GM23338 (cell line): Measurements from ENCODE around the gene TGM2. TPM values are rescaled to one million over a fixed set of nuclear protein-coding genes. Genes with fewer than 3 reads are reported as not detected.

Experiments used
- ATAC-seq: fragments of 200-7000 bp; cut with Tn5 transposase; 3 replicates; pipeline ENCODE4 v1.9.1; 2020
- DNase-seq: peaks from one replicate; pipeline ENCODE4 v3.0.0-alpha.2; 2015; ENCODE audit warnings: low spot score
- H2AFZ ChIP-seq: fragments of 200-600 bp; sonication (generic); 2 replicates; pipeline ENCODE4 v1.8.0; 2016; ENCODE audit warnings: antibody characterized with exemption, mild to moderate bottlenecking, moderate library complexity
- H3F3A ChIP-seq: fragments of 200-600 bp; sonication (generic); replicated peaks from 2 replicates; pipeline ENCODE4 v1.8.0; 2017; ENCODE audit warnings: antibody characterized with exemption, mixed run types, low read depth
- H3K27ac ChIP-seq: fragments of 200-600 bp; sonication (generic); 2 replicates; pipeline ENCODE4 v1.6.1; 2016; ENCODE audit warnings: low read depth
- H3K27me3 ChIP-seq: fragments of 200-600 bp; sonication (generic); 2 replicates; pipeline ENCODE4 v1.8.0; 2016; ENCODE audit warnings: mild to moderate bottlenecking, mixed run types, moderate library complexity; ENCODE audit not compliant: insufficient read depth
- H3K36me3 ChIP-seq: fragments of 200-600 bp; sonication (generic); 2 replicates; pipeline ENCODE4 v1.8.0; 2016; ENCODE audit warnings: mild to moderate bottlenecking; ENCODE audit not compliant: insufficient read depth
- H3K4me1 ChIP-seq: fragments of 200-600 bp; sonication (generic); 2 replicates; pipeline ENCODE4 v1.8.0; 2016; ENCODE audit warnings: mild to moderate bottlenecking, moderate library complexity; ENCODE audit not compliant: insufficient read depth
- H3K4me2 ChIP-seq: fragments of 200-600 bp; sonication (generic); 2 replicates; pipeline ENCODE4 v1.7.1; 2017; ENCODE audit warnings: mixed run types
- H3K4me3 ChIP-seq: fragments of 200-600 bp; sonication (generic); 2 replicates; pipeline ENCODE4 v1.6.1; 2016; ENCODE audit warnings: mixed run types
- H3K79me2 ChIP-seq: fragments of 200-600 bp; sonication (generic); replicated peaks from 2 replicates; pipeline ENCODE4 v1.8.0; 2017; ENCODE audit warnings: mild to moderate bottlenecking; ENCODE audit not compliant: insufficient read depth
- H3K9me2 ChIP-seq: fragments of 200-600 bp; sonication (generic); 2 replicates; pipeline ENCODE4 v1.8.0; 2017; ENCODE audit not compliant: insufficient read depth
- H4K20me1 ChIP-seq: fragments of 200-600 bp; sonication (generic); replicated peaks from 2 replicates; pipeline ENCODE4 v1.8.0; 2017; ENCODE audit warnings: mild to moderate bottlenecking; ENCODE audit not compliant: insufficient read depth
- H3K27ac Mint-ChIP-seq: 2 replicates; pipeline ENCODE4 v1.8.0; 2020; ENCODE audit warnings: inconsistent platforms, mild to moderate bottlenecking, moderate library complexity, mixed read lengths
- H3K27me3 Mint-ChIP-seq: 3 replicates; pipeline ENCODE4 v1.8.0; 2022; ENCODE audit warnings: low read depth, mild to moderate bottlenecking, moderate library complexity, mixed read lengths, inconsistent platforms; ENCODE audit not compliant: insufficient read depth, poor library complexity
- H3K36me3 Mint-ChIP-seq: 3 replicates; pipeline ENCODE4 v1.8.0; 2021; ENCODE audit warnings: low read depth, mild to moderate bottlenecking, inconsistent platforms, moderate library complexity, mixed read lengths
- H3K4me1 Mint-ChIP-seq: 3 replicates; pipeline ENCODE4 v1.8.0; 2020; ENCODE audit warnings: mild to moderate bottlenecking, inconsistent platforms, mixed read lengths
- H3K4me3 Mint-ChIP-seq: 3 replicates; pipeline ENCODE4 v1.8.0; 2021; ENCODE audit warnings: moderate library complexity, mild to moderate bottlenecking, inconsistent platforms, mixed read lengths
- H3K9me3 Mint-ChIP-seq: 3 replicates; pipeline ENCODE4 v1.8.0; 2020; ENCODE audit warnings: moderate library complexity, mild to moderate bottlenecking, inconsistent platforms, mixed read lengths
- CREB1 ChIP-seq: fragments of 250-450 bp; sonication (Bioruptor Pico); IDR thresholded peaks from 2 replicates; pipeline ENCODE4 v1.5.0; 2020; ENCODE audit warnings: low read depth, mild to moderate bottlenecking, moderate library complexity
- EZH2phosphoT487 ChIP-seq: fragments of 200-600 bp; sonication (generic); IDR thresholded peaks from one replicate; pipeline ENCODE4 v1.8.1; 2018; ENCODE audit warnings: antibody characterized with exemption; ENCODE audit not compliant: unreplicated experiment
- JUNB ChIP-seq: IDR thresholded peaks from one replicate; pipeline ENCODE4 v1.6.1; 2016; ENCODE audit warnings: antibody characterized with exemption; ENCODE audit not compliant: unreplicated experiment
- ZNF114 ChIP-seq: fragments of 250-450 bp; sonication (Bioruptor Pico); IDR thresholded peaks from 2 replicates; pipeline ENCODE4 v1.5.0; 2020; ENCODE audit warnings: mild to moderate bottlenecking, moderate library complexity
- ZNF331 ChIP-seq: fragments of 250-450 bp; sonication (Bioruptor Pico); IDR thresholded peaks from 2 replicates; pipeline ENCODE4 v1.5.0; 2020; ENCODE audit warnings: low read depth, mild to moderate bottlenecking, moderate library complexity
- polyA plus RNA-seq: library from polyadenylated mRNA; unstranded; fragments of >200 nt; fragmentation: Nextera tagmentation; extraction: Ambion mirVana; gene quantifications from 2 replicates; pipeline ENCODE4 v1.2.1, GENCODE V29; 2016
- total RNA-seq: library from RNA; depleted of rRNA; stranded (reverse); fragments of >200 nt; shearing (Covaris generic); gene quantifications from 2 replicates; pipeline ENCODE4 v1.2.3, GENCODE V29; 2014
- TF ChIP-seq, protein P1 (sequence below): fragments of 250-450 bp; sonication (Bioruptor Pico); IDR thresholded peaks from 2 replicates; pipeline ENCODE4 v1.5.0; 2020; ENCODE audit warnings: mild to moderate bottlenecking, moderate library complexity
- TF ChIP-seq, protein P2 (sequence below): IDR thresholded peaks from 2 replicates; pipeline ENCODE4 v1.6.1; 2016; ENCODE audit warnings: antibody characterized with exemption
- TF ChIP-seq, protein P3 (sequence below), 2 experiments: fragments of 200-600 bp in 1 of 2; sonication (generic) in 1 of 2; conservative IDR thresholded peaks; 2 replicates each; pipeline versions ENCODE4 v1.5.1 to v1.6.1; 2016 to 2017; ENCODE audit warnings: antibody characterized with exemption in 2 of 2, low read depth in 2 of 2, mild to moderate bottlenecking in 2 of 2, moderate library complexity in 1 of 2
- TF ChIP-seq, protein P4 (sequence below): IDR thresholded peaks from one replicate; pipeline ENCODE4 v1.6.1; 2018; ENCODE audit warnings: antibody characterized with exemption; ENCODE audit not compliant: unreplicated experiment

TGM2 gene
- total and polyA plus RNA-seq, 2 experiments from 2014 or later = 0.45 to 1.0 TPM

DNA sequence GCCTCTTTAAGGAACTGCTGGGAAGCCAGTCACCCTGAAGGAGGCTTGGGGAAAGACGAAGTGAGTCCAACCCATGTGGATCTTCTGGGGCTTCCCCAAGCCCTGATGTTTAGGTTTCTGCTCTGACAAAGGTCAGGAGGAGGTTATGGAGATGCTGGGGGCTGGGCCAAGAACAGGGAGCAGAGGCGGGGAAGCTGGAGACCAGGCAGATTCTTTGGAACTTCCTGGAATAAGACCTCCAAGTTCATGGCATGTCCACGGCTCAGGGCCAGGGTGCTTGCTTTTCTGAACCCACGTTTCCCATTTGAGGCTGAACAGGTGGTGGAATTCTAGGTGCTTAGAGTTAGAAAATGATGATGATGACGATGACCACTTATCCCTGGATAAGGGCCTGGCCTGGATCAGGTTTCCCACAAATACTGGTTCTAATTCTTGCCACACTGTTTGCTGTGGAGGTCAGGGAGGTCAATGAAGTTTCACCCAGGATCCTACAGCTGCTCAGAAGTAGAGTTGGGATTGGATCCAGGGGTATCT lies 30.0 kb upstream of the TGM2 start:
- Histone ChIP-seq H3K4me2 (no peak overlapping the region), H2AFZ (no peak overlapping the region), H3K9me2 (no peaks in the 10 kb centered on the region), H3K27ac (no peak overlapping the region), H3K36me3 (no peaks in the 10 kb centered on the region), H3K27me3 (no peaks in the 10 kb centered on the region), H4K20me1 (no peaks in the 10 kb centered on the region), H3K79me2 (no peaks in the 10 kb centered on the region), H3K4me3 (no peak overlapping the region), H3K4me1 (peaks cover 4% of the 10 kb centered on the region), H3F3A (no peaks in the 10 kb centered on the region)
- no peak overlapping the region for H3K27ac Mint-ChIP-seq
- ATAC-seq (no peak), DNase-seq (no peak)
- no peak for TF ChIP-seq CREB1 (CRISPR knock-in tag)
- no peak for TF ChIP-seq JUNB
- TF ChIP-seq ZNF331 (CRISPR knock-in tag) = no peak
- TF ChIP-seq, protein P1, sequence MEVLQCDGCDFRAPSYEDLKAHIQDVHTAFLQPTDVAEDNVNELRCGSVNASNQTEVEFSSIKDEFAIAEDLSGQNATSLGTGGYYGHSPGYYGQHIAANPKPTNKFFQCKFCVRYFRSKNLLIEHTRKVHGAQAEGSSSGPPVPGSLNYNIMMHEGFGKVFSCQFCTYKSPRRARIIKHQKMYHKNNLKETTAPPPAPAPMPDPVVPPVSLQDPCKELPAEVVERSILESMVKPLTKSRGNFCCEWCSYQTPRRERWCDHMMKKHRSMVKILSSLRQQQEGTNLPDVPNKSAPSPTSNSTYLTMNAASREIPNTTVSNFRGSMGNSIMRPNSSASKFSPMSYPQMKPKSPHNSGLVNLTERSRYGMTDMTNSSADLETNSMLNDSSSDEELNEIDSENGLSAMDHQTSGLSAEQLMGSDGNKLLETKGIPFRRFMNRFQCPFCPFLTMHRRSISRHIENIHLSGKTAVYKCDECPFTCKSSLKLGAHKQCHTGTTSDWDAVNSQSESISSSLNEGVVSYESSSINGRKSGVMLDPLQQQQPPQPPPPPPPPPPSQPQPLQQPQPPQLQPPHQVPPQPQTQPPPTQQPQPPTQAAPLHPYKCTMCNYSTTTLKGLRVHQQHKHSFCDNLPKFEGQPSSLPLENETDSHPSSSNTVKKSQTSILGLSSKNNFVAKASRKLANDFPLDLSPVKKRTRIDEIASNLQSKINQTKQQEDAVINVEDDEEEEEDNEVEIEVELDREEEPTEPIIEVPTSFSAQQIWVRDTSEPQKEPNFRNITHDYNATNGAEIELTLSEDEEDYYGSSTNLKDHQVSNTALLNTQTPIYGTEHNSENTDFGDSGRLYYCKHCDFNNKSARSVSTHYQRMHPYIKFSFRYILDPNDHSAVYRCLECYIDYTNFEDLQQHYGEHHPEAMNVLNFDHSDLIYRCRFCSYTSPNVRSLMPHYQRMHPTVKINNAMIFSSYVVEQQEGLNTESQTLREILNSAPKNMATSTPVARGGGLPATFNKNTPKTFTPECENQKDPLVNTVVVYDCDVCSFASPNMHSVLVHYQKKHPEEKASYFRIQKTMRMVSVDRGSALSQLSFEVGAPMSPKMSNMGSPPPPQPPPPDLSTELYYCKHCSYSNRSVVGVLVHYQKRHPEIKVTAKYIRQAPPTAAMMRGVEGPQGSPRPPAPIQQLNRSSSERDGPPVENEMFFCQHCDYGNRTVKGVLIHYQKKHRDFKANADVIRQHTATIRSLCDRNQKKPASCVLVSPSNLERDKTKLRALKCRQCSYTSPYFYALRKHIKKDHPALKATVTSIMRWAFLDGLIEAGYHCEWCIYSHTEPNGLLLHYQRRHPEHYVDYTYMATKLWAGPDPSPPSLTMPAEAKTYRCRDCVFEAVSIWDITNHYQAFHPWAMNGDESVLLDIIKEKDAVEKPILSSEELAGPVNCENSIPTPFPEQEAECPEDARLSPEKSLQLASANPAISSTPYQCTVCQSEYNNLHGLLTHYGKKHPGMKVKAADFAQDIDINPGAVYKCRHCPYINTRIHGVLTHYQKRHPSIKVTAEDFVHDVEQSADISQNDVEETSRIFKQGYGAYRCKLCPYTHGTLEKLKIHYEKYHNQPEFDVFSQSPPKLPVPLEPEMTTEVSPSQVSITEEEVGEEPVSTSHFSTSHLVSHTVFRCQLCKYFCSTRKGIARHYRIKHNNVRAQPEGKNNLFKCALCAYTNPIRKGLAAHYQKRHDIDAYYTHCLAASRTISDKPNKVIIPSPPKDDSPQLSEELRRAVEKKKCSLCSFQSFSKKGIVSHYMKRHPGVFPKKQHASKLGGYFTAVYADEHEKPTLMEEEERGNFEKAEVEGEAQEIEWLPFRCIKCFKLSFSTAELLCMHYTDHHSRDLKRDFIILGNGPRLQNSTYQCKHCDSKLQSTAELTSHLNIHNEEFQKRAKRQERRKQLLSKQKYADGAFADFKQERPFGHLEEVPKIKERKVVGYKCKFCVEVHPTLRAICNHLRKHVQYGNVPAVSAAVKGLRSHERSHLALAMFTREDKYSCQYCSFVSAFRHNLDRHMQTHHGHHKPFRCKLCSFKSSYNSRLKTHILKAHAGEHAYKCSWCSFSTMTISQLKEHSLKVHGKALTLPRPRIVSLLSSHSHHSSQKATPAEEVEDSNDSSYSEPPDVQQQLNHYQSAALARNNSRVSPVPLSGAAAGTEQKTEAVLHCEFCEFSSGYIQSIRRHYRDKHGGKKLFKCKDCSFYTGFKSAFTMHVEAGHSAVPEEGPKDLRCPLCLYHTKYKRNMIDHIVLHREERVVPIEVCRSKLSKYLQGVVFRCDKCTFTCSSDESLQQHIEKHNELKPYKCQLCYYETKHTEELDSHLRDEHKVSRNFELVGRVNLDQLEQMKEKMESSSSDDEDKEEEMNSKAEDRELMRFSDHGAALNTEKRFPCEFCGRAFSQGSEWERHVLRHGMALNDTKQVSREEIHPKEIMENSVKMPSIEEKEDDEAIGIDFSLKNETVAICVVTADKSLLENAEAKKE (CRISPR knock-in tag) = no peak
- TF ChIP-seq EZH2phosphoT487 = no peak
- TF ChIP-seq, protein P2, sequence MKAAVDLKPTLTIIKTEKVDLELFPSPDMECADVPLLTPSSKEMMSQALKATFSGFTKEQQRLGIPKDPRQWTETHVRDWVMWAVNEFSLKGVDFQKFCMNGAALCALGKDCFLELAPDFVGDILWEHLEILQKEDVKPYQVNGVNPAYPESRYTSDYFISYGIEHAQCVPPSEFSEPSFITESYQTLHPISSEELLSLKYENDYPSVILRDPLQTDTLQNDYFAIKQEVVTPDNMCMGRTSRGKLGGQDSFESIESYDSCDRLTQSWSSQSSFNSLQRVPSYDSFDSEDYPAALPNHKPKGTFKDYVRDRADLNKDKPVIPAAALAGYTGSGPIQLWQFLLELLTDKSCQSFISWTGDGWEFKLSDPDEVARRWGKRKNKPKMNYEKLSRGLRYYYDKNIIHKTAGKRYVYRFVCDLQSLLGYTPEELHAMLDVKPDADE = no peak
- TF ChIP-seq, protein P3, sequence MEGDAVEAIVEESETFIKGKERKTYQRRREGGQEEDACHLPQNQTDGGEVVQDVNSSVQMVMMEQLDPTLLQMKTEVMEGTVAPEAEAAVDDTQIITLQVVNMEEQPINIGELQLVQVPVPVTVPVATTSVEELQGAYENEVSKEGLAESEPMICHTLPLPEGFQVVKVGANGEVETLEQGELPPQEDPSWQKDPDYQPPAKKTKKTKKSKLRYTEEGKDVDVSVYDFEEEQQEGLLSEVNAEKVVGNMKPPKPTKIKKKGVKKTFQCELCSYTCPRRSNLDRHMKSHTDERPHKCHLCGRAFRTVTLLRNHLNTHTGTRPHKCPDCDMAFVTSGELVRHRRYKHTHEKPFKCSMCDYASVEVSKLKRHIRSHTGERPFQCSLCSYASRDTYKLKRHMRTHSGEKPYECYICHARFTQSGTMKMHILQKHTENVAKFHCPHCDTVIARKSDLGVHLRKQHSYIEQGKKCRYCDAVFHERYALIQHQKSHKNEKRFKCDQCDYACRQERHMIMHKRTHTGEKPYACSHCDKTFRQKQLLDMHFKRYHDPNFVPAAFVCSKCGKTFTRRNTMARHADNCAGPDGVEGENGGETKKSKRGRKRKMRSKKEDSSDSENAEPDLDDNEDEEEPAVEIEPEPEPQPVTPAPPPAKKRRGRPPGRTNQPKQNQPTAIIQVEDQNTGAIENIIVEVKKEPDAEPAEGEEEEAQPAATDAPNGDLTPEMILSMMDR (conservative IDR thresholded peaks at IDR 0.05; ENCODE audit: low read depth in 2 of 2) = no peak
- TF ChIP-seq, protein P4, sequence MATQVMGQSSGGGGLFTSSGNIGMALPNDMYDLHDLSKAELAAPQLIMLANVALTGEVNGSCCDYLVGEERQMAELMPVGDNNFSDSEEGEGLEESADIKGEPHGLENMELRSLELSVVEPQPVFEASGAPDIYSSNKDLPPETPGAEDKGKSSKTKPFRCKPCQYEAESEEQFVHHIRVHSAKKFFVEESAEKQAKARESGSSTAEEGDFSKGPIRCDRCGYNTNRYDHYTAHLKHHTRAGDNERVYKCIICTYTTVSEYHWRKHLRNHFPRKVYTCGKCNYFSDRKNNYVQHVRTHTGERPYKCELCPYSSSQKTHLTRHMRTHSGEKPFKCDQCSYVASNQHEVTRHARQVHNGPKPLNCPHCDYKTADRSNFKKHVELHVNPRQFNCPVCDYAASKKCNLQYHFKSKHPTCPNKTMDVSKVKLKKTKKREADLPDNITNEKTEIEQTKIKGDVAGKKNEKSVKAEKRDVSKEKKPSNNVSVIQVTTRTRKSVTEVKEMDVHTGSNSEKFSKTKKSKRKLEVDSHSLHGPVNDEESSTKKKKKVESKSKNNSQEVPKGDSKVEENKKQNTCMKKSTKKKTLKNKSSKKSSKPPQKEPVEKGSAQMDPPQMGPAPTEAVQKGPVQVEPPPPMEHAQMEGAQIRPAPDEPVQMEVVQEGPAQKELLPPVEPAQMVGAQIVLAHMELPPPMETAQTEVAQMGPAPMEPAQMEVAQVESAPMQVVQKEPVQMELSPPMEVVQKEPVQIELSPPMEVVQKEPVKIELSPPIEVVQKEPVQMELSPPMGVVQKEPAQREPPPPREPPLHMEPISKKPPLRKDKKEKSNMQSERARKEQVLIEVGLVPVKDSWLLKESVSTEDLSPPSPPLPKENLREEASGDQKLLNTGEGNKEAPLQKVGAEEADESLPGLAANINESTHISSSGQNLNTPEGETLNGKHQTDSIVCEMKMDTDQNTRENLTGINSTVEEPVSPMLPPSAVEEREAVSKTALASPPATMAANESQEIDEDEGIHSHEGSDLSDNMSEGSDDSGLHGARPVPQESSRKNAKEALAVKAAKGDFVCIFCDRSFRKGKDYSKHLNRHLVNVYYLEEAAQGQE = no peak
- no peak for TF ChIP-seq ZNF114
- peaks cover 6% of the 10 kb centered on the region for H3K27me3 Mint-ChIP-seq
- peaks cover 6% of the 10 kb centered on the region for H3K9me3 Mint-ChIP-seq
- no peaks in the 10 kb centered on the region for H3K4me1 Mint-ChIP-seq
- no peak overlapping the region for H3K4me3 Mint-ChIP-seq
- 0 out of 3 replicates have a peak, but pooled peaks cover 5% of the 10 kb centered on the region for H3K36me3 Mint-ChIP-seq
